ENCODE measurements around the gene HTR3B.

The HTR3B gene

DNA sequence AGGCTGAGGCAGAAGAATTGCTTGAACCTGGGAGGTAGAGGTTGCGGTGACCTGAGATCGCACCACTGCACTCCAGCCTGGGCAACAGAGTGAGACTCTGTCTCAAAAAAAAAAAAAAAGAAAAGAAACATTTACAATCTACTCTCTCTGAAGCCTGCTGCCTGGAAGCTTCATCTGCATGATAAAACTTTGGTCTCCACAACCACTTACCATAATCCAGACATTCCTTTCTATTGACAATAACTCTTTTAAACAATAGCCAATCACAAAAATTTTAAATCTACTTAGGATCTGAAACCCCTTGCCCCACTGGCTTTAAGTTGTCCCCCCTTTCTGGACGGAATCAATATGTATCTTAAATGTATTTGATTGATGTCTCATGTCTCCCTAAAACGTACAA lies 45.3 kb downstream of the HTR3B start:
- DNase-seq, result no peak

- DNase-seq, result no peak
Observed at GRCh38 chr11:113951537-113951936, 46.9 kb downstream of the HTR3B start.

- DNase-seq, result no peak
Observed at GRCh38 chr11:113952070-113952469, 47.5 kb downstream of the HTR3B start.

DNA sequence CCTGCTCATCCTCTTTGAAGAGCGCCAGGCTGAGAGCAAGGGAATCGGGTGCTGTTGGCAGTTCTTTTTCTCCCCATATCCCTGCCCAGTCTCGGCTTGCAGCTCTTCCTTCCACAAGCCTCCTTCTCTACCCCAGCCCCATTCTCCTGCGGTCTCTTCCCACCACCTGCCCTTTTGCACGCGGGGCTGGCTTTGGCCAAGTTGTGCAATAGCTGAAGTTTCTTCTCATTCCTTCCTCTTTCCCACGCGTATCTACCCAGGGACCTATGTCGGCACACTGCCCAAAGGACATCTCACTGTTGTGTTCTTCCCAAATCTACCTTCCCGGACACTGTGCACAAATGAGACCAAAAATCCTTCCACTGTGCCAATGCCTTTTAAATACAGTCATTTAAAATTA lies 48.0 kb downstream of the HTR3B start:
- DNase-seq, result no peak

GRCh38 chr11:113954235-113954634 lies 49.6 kb downstream of the HTR3B start:
- no peak for DNase-seq

GRCh38 chr11:113956986-113957385 lies 52.4 kb downstream of the HTR3B start:
- no peak for DNase-seq

DNA sequence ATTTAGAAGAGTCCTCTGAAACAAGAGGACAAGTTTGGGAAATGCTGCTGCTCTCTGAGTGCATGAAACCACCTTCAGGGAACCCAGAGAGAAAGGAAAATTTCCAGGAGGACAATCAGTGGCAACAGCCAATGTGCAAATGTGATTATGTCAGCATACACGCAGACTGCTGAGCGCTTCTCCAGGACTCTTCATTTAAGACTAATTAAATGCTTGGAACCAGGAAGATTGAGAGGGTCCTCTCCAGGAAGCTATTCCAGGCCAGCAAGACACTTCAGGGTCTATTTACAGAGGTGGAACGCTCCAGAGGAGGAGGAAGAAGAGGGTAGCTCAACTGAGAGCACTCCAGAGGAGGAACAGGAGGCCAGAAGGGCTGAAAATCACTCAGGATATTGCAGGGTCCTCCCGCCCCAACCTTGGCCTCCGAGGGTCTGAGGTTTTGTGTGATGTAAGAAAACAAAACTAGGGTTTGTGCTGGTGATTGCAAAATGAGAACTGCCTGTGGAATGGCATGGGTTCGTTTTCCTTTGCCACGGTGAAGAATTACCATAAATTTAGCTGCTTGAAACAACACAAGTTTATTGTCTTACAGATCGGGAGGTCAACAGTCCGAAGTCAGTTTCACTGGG lies 56.2 kb downstream of the HTR3B start:
- no peak for DNase-seq

GRCh38 chr11:113967361-113967760 lies 62.8 kb downstream of the HTR3B start:
- no peak for DNase-seq

DNA sequence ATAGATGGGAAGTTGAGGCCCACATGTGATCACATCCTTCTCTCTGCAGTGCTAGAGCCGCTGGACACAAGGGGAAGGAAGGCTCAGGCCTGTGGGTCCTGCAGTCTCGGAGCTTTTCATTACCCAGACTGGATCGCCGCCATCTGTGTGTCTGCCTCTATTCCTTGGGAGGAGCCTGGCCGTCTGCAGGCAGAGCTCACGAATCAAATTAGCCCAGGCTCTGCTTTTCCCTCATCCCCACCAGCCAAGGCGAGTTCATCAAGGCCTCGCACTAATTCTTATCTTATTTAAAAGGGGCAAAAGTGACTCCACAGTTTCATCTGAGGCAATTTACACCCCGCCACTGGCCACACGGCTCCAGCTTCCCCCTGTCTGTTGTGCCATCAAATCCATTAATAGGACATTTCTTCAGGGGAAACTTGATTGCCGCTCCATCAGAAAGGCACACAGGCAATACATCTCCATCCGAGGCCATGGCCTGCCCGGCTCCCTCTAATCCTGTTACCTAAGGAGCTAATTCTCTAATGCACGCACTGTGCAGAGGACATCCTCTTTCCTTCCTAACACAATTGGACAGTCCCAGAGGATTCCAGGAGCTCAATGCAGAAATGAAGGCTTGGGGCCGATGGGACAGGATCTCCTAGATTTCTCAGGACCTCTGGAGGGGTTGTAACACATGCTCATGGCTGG lies 67.1 kb downstream of the HTR3B start:
- DNase-seq, result no peak

GRCh38 chr11:113974741-113975470 lies 70.3 kb downstream of the HTR3B start, which contains the start of gene HTR3A:
HTR3A (plus strand) TSS chr11:113975108; CDS start chr11:113975326, 218 bp downstream.
- DNase-seq, result no peak

DNA sequence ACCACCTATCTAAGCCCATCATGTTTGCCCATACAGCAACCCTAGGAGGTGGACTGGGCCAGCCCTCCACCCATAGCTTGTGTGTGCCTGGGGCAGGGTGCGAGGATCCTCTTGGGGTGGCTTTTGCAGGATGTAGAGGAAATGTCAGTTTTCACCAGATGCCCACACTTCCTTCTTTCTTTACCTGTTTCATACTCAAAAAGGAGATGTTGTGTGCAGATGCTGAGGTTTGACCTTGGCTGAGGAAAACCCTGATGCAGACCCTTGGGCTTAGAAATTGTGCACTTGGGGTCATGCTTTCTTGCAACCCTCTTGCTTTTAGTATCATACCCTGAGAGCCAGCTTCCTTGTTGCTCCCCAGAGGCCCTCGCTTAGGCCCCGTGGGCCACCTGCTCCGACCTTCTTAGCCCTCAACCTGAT lies 72.5 kb downstream of the HTR3B start:
- no peak for DNase-seq

- no peak for DNase-seq
Observed at GRCh38 chr11:113977701-113978100, 73.1 kb downstream of the HTR3B start.

DNA sequence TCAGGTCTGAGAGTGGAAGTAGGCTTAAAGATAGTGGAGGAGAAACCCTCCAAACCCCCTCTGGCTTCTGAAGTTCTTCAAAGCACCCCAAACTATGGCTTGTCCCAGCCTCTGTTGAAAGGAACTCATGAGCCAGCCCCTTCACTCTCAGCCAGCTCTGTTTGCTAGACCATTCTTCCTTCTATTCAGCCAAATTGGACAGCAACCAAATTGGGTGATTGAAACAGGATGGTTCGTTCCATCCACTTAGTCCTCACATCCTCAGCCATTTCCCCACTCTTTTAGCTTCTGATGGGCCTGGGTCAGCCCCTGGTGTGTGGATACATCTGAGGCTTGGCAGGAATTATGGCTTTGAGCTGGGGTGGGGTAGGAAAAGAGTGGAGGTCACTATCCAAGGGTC lies 74.8 kb downstream of the HTR3B start:
- no peak for DNase-seq

DNA sequence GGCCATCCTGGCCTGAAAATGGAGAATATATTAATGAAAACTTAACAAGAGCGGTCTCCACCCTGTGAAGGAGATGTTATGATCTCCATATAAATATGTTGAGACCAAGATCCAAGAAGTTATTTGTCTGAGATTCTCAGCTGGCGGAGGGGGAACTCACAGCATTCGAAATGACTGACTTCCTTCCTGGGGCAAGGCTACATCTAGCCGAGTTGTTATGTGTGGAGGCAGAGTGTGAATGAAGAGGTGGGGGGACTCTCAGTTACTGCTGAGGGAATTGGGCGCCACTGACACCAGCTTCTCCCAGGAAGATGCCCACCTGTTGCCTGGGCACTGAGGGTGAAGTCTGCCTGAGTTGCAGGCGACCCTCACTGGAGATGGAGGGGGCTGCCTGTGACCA lies 76.2 kb downstream of the HTR3B start:
- no peak for DNase-seq

GRCh38 chr11:113982306-113982705 lies 77.7 kb downstream of the HTR3B start:
- DNase-seq, result no peak

GRCh38 chr11:113984781-113985180 lies 80.2 kb downstream of the HTR3B start:
- DNase-seq, result no peak

GRCh38 chr11:113985906-113986305 lies 81.3 kb downstream of the HTR3B start:
- DNase-seq, result no peak

- DNase-seq, result no peak
Observed at GRCh38 chr11:113986351-113987140, 82.0 kb downstream of the HTR3B start.

DNA sequence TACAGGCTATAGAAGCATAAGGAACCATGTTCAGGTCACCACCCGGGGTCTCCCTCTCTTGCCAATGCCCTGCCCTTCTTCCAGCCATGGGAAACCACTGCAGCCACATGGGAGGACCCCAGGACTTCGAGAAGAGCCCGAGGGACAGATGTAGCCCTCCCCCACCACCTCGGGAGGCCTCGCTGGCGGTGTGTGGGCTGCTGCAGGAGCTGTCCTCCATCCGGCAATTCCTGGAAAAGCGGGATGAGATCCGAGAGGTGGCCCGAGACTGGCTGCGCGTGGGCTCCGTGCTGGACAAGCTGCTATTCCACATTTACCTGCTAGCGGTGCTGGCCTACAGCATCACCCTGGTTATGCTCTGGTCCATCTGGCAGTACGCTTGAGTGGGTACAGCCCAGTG lies 84.8 kb downstream of the HTR3B start:
- DNase-seq, result no peak

DNA sequence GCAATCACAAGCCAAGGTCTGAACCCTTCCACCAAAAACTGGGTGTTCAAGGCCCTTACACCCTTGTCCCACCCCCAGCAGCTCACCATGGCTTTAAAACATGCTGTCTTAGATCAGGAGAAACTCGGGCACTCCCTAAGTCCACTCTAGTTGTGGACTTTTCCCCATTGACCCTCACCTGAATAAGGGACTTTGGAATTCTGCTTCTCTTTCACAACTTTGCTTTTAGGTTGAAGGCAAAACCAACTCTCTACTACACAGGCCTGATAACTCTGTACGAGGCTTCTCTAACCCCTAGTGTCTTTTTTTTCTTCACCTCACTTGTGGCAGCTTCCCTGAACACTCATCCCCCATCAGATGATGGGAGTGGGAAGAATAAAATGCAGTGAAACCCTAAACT lies 85.3 kb downstream of the HTR3B start:
- no peak for DNase-seq

GRCh38 chr11:113991170-113991569 lies 86.6 kb downstream of the HTR3B start:
- peak in 1 of 2 donors; percentile 16 for DNase-seq

GRCh38 chr11:113991718-113992458 lies 87.3 kb downstream of the HTR3B start:
- no peak for DNase-seq

Measured in stimulated activated CD4-positive, alpha-beta T cell treated with anti-CD3 and anti-CD28 coated beads, Interleukin-2, amount 100 ng/mL, for 24 hours (primary cell).